ENCODE data around the gene MT1H.

DNA sequence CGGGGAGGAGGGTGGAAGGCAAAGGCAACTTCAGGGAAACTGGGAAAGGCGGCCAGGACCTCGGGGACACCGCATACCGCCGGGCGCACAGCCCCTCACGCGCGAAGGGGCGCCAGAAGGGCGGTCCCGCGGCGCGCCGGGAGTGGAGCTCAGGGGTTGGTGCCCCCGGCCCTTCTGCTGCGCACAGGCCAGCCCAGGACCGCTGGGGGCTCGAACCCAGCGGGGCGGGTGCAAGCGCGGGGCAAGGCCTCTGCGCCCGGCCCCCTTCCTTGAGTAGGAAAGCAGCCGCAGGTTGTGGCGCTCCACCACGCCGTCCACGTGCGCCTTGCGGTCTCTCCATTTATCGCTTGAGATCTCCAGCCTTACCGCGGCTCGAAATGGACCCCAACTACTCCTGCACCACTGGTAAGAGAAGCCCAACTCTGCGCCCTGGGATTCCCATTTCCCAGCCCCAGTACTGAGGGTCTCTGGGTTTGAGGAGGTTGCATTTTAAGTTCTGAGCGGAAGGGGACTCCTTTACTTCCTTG, 34.1 kb upstream of the MT1H start:
- TF ChIP-seq, protein P1, sequence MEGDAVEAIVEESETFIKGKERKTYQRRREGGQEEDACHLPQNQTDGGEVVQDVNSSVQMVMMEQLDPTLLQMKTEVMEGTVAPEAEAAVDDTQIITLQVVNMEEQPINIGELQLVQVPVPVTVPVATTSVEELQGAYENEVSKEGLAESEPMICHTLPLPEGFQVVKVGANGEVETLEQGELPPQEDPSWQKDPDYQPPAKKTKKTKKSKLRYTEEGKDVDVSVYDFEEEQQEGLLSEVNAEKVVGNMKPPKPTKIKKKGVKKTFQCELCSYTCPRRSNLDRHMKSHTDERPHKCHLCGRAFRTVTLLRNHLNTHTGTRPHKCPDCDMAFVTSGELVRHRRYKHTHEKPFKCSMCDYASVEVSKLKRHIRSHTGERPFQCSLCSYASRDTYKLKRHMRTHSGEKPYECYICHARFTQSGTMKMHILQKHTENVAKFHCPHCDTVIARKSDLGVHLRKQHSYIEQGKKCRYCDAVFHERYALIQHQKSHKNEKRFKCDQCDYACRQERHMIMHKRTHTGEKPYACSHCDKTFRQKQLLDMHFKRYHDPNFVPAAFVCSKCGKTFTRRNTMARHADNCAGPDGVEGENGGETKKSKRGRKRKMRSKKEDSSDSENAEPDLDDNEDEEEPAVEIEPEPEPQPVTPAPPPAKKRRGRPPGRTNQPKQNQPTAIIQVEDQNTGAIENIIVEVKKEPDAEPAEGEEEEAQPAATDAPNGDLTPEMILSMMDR (IDR thresholded peaks at IDR 0.05; ENCODE audit: poor library complexity) = no peak
- TF ChIP-seq EZH2phosphoT487 (IDR thresholded peaks at IDR 0.05; ENCODE audit: low read depth, severe bottlenecking, unreplicated experiment) = no peak
